H1 (cell line): Measurements from ENCODE around the gene PFDN1. TPM values are rescaled to one million over a fixed set of nuclear protein-coding genes. Genes with fewer than 3 reads are reported as not detected.

Source experiments
- CTCF ChIA-PET: fragments of 300-600 bp; sonication (Branson Sonifier 250); formaldehyde crosslinking; loops from one replicate; lab custom pipeline; 2021; ENCODE audit not compliant: partially characterized antibody; lab: Charles Lee
- POLR2A ChIA-PET: fragments of 300-600 bp; sonication (Branson Sonifier 250); formaldehyde crosslinking; loops from one replicate; lab custom pipeline; 2021; ENCODE audit warnings: inconsistent platforms; ENCODE audit not compliant: partially characterized antibody; lab: Charles Lee
- DNase-seq, 2 experiments: peaks; one replicate each; pipeline versions ENCODE4 v3.0.0 to v3.0.0-alpha.2; 2010 to 2022; ENCODE audit warnings: low spot score in 2 of 2, low read depth in 1 of 2, mixed read lengths in 1 of 2
- FAIRE-seq: peaks from 2 replicates; lab custom pipeline; 2011; peaks lifted over from hg19 to GRCh38; lab: Jason Lieb, UNC
- H2AFZ ChIP-seq: 2 replicates; pipeline ENCODE4 v1.8.1; 2012; ENCODE audit warnings: low read length, inconsistent platforms
- H2AK5ac ChIP-seq: 2 replicates; pipeline ENCODE4 v1.6.1; 2013; ENCODE audit warnings: low read depth, low read length
- H2BK120ac ChIP-seq: replicated peaks from 2 replicates; pipeline ENCODE3; 2013; ENCODE audit warnings: low read depth, low read length, inconsistent platforms
- H2BK12ac ChIP-seq: 2 replicates; pipeline ENCODE4 v1.6.1; 2013; ENCODE audit warnings: low read depth, low read length
- H2BK15ac ChIP-seq: 2 replicates; pipeline ENCODE4 v1.6.1; 2013; ENCODE audit warnings: low read length
- H2BK20ac ChIP-seq: 2 replicates; pipeline ENCODE4 v1.6.1; 2013; ENCODE audit warnings: low read length
- H2BK5ac ChIP-seq: 2 replicates; pipeline ENCODE4 v1.6.1; 2013; ENCODE audit warnings: low read depth, low read length
- H3K14ac ChIP-seq: 2 replicates; pipeline ENCODE4 v1.6.1; 2013; ENCODE audit warnings: inconsistent platforms; ENCODE audit not compliant: insufficient read length
- H3K18ac ChIP-seq: 2 replicates; pipeline ENCODE4 v1.6.1; 2013; ENCODE audit warnings: low read length; ENCODE audit errors: extremely low read depth
- H3K23ac ChIP-seq: 2 replicates; pipeline ENCODE4 v1.6.1; 2013; ENCODE audit warnings: inconsistent platforms; ENCODE audit not compliant: insufficient read length
- H3K23me2 ChIP-seq: 2 replicates; pipeline ENCODE4 v1.6.1; 2013; ENCODE audit warnings: low read depth, low read length
- H3K27ac ChIP-seq: 2 replicates; pipeline ENCODE4 v1.6.1; 2011; ENCODE audit warnings: low read depth, low read length, inconsistent platforms
- H3K27me3 ChIP-seq, 4 experiments: replicated peaks in 1 of 4; 1 replicate in 1 of 4; 2 replicates in 3 of 4; pipeline versions ENCODE4 v1.6.1 to v1.8.1; 2011 to 2013; ENCODE audit warnings: low read length in 3 of 4, mild to moderate bottlenecking in 3 of 4, inconsistent platforms in 2 of 4, mixed read lengths in 2 of 4, moderate library complexity in 1 of 4; ENCODE audit not compliant: control insufficient read depth in 3 of 4, insufficient read depth in 3 of 4; ENCODE audit errors: extremely low read depth in 1 of 4
- H3K36me3 ChIP-seq, 4 experiments: 2 replicates each; pipeline versions ENCODE4 v1.6.1 to v1.8.1; 2011 to 2013; ENCODE audit warnings: mild to moderate bottlenecking in 4 of 4, low read length in 3 of 4, moderate library complexity in 2 of 4, control low read depth in 1 of 4, inconsistent platforms in 1 of 4; ENCODE audit not compliant: insufficient read depth in 4 of 4, control insufficient read depth in 2 of 4
- H3K4ac ChIP-seq: replicated peaks from 2 replicates; pipeline ENCODE3; 2013; ENCODE audit warnings: low read length, low read depth, mixed read lengths, inconsistent platforms; ENCODE audit not compliant: insufficient read length
- H3K4me1 ChIP-seq, 4 experiments: replicated peaks in 1 of 4; 1 replicate in 1 of 4; 2 replicates in 3 of 4; pipeline versions ENCODE4 v1.6.1 to v1.8.1; 2011 to 2013; ENCODE audit warnings: low read length in 3 of 4, inconsistent platforms in 2 of 4, mixed read lengths in 1 of 4; ENCODE audit not compliant: insufficient read depth in 4 of 4, control insufficient read depth in 3 of 4
- H3K4me2 ChIP-seq, 2 experiments: 2 replicates each; pipeline versions ENCODE4 v1.6.1 to v1.8.1; 2011 to 2013; ENCODE audit warnings: low read depth in 2 of 2, low read length in 2 of 2, control low read depth in 1 of 2, inconsistent platforms in 1 of 2, mild to moderate bottlenecking in 1 of 2; ENCODE audit not compliant: insufficient read depth in 1 of 2
- H3K4me3 ChIP-seq, 4 experiments: fragments of 200-600, 300-600 bp in 1 of 4; sonication (generic), shearing (Covaris generic), sonication (Bioruptor Twin) in 1 of 4; 2 replicates each; pipeline versions ENCODE4 v1.5.1 to v1.8.1; 2011 to 2016; ENCODE audit warnings: low read length in 4 of 4, low read depth in 3 of 4, control low read depth in 2 of 4, inconsistent platforms in 2 of 4, mild to moderate bottlenecking in 2 of 4, mixed read lengths in 1 of 4, moderate library complexity in 1 of 4; ENCODE audit not compliant: insufficient read depth in 2 of 4; ENCODE audit errors: extremely low read depth in 1 of 4
- H3K56ac ChIP-seq: replicated peaks from 2 replicates; pipeline ENCODE3; 2013; ENCODE audit warnings: low read depth, mild to moderate bottlenecking, mixed read lengths, low read length, inconsistent platforms; ENCODE audit not compliant: insufficient read length
- H3K79me1 ChIP-seq: 2 replicates; pipeline ENCODE4 v1.6.1; 2013; ENCODE audit warnings: low read depth, low read length, control low read depth
- H3K79me2 ChIP-seq, 2 experiments: 2 replicates each; pipeline versions ENCODE4 v1.6.1 to v1.8.1; 2012 to 2013; ENCODE audit warnings: low read length in 2 of 2, mild to moderate bottlenecking in 2 of 2, inconsistent platforms in 1 of 2; ENCODE audit not compliant: insufficient read depth in 2 of 2, control insufficient read depth in 1 of 2
- H3K9ac ChIP-seq, 4 experiments: replicated peaks in 1 of 4; 1 replicate in 1 of 4; 2 replicates in 3 of 4; pipeline versions ENCODE4 v1.6.1 to v1.8.1; 2011 to 2013; ENCODE audit warnings: low read depth in 3 of 4, low read length in 3 of 4, control low read depth in 2 of 4, mild to moderate bottlenecking in 2 of 4, moderate library complexity in 2 of 4, inconsistent platforms in 1 of 4; ENCODE audit errors: extremely low read depth in 1 of 4
- H3K9me3 ChIP-seq, 2 experiments: 2 replicates each; pipeline versions ENCODE4 v1.6.1 to v1.8.1; 2012 to 2013; ENCODE audit warnings: mild to moderate bottlenecking in 2 of 2, moderate library complexity in 2 of 2, control low read depth in 1 of 2, inconsistent platforms in 1 of 2, low read depth in 1 of 2, low read length in 1 of 2, mixed read lengths in 1 of 2; ENCODE audit not compliant: insufficient read depth in 2 of 2
- H4K20me1 ChIP-seq, 2 experiments: replicated peaks in 1 of 2; 2 replicates each; pipeline versions ENCODE3 to v1.8.1; 2011 to 2013; ENCODE audit warnings: inconsistent platforms in 2 of 2, low read length in 2 of 2, mild to moderate bottlenecking in 1 of 2; ENCODE audit not compliant: insufficient read depth in 2 of 2, control insufficient read depth in 1 of 2
- H4K5ac ChIP-seq: 2 replicates; pipeline ENCODE4 v1.6.1; 2013; ENCODE audit warnings: low read length, low read depth, mixed read lengths, inconsistent platforms; ENCODE audit not compliant: insufficient read length
- H4K8ac ChIP-seq: 2 replicates; pipeline ENCODE4 v1.8.0; 2013; ENCODE audit warnings: mild to moderate bottlenecking, moderate library complexity, low read length, inconsistent platforms; ENCODE audit not compliant: insufficient read depth; ENCODE audit errors: extremely low read depth
- H4K91ac ChIP-seq: replicated peaks from 2 replicates; pipeline ENCODE3; 2013; ENCODE audit warnings: low read length, mixed read lengths, inconsistent platforms; ENCODE audit not compliant: insufficient read length
- WGBS, 2 experiments: shearing (Covaris generic) in 1 of 2; methylation state at CpG; one replicate each; pipeline versions ENCODE4 v1.1.6 to v1.1.7; 2013 to 2015; ENCODE audit warnings: low lambda C conversion rate in 2 of 2, mixed read lengths in 2 of 2, inconsistent platforms in 1 of 2, low coverage in 1 of 2, missing lambda C conversion rate in 1 of 2; ENCODE audit not compliant: insufficient replicate concordance in 2 of 2, insufficient coverage in 1 of 2, insufficient read length in 1 of 2; ENCODE audit errors: extremely low coverage in 1 of 2, missing lambda C conversion rate in 1 of 2; 5-methylcytosine and 5-hydroxymethylcytosine counted together
- polyA plus RNA-seq, 7 experiments: library from polyadenylated mRNA; depleted of rRNA in 3 of 7; stranded (reverse) in 5 of 7; unstranded in 2 of 7; fragments of >200 nt in 5 of 7; fragments of 200-250 nt in 2 of 7; gene quantifications; 1 replicate in 5 of 7; 2 replicates in 1 of 7; 4 replicates in 1 of 7; pipeline versions ENCODE4 v1.2.1 to v1.2.3, GENCODE V29; 2011 to 2013; ENCODE audit warnings: missing spikeins in 2 of 7, mixed read lengths in 2 of 7
- total RNA-seq: library from RNA; stranded (reverse); fragmentation: NEBNext Ultra II Directional; extraction: Animal tissue kit (Norgen Biotek cat#: 25700); gene quantifications from 2 replicates; pipeline ENCODE4 v1.2.1, GENCODE V29; 2021

PFDN1 gene
- total and polyA plus RNA-seq, 2 of the 8 experiments (the other 6 are each of a cell fraction or from before 2014, with no cell fraction given) = 53.0 to 89.6 TPM

DNA sequence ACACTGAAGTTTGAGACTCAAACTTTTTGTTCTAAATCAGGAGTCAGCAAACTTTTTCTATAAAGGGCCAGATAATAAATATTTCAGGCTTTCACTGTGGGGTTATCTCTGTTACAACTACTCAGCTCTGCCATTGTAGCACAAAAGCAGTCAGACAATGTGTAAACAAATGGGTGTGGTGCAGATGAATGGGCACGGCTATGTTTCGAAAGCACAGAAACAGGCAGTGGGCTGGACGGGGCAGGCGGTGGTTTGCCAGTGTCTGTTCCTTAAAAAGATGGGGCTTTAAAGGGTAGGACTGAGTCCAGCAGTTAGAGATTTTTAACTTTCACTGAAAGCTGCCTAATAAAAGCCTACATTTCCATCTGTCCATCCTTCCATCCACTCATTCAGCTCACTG, 48.9 kb downstream of the PFDN1 start:
- CTCF ChIA-PET = interaction anchor here (2.1 to 25.9 kb wide), 3 partner anchors 8 to 95 kb away, joined by 7 to 676 read pairs (median 124); partner anchors contain the start of gene HBEGF
- Histone ChIP-seq H3K56ac (no peak overlapping the region), H3K14ac (no peak overlapping the region), H2BK20ac (no peak overlapping the region), H3K9me3 (no peaks in the 10 kb centered on the region), H4K5ac (no peak overlapping the region), H3K27me3 (no peaks in the 10 kb centered on the region), H3K23me2 (no peaks in the 10 kb centered on the region), H2BK15ac (no peak overlapping the region), H2BK12ac (no peak overlapping the region), H3K79me1 (peaks cover 8% of the 10 kb centered on the region; the same call in 1 of the 2 replicates), H3K18ac (no peak overlapping the region), H3K4me2 (no peak overlapping the region), H3K27ac (no peak overlapping the region), H3K36me3 (no peaks in the 10 kb centered on the region), H3K4me1 (peaks cover 0 to 4% (median under 1%) of the 10 kb centered on the region in 4 experiments; a peak in 4 of 7 replicates), H3K23ac (no peak overlapping the region), H2BK5ac (no peak overlapping the region), H2AK5ac (no peak overlapping the region), H3K4ac (no peak overlapping the region), H2BK120ac (no peak overlapping the region), H3K4me3 (no peak overlapping the region), H4K8ac (no peak overlapping the region), H3K79me2 (peaks cover 0 to 19% of the 10 kb centered on the region in 2 experiments; a peak in 1 of 4 replicates), H4K91ac (no peak overlapping the region), H3K9ac (no peak overlapping the region), H2AFZ (no peak overlapping the region), H4K20me1 (peaks cover 2 to 14% of the 10 kb centered on the region in 2 experiments)
- WGBS, 2 experiments = 88% methylated on average over 4 of the region's 4 CpGs; no CpG with 5 or more reads in 1 of the 2 experiments
- DNase-seq = no peak
- POLR2A ChIA-PET = interaction anchor here (1.6 kb wide), 1 partner anchor 92 kb away, joined by 4 read pairs; the partner anchor contains the start of gene HBEGF
- FAIRE-seq = no peak
